DMS153 treated with DMSO at 0.1 percent for 48 hours (cell line): Measurements from ENCODE around the gene ITPRIPL1.
A peak's percentile ranks its signal among the peaks of the same experiment; 100 is the strongest.

Experiments
- DNase-seq: peaks from one replicate; lab custom pipeline; 2025; ENCODE audit not compliant: unreplicated experiment; lab: John Stamatoyannopoulos, UW

Gene ITPRIPL1

DNA sequence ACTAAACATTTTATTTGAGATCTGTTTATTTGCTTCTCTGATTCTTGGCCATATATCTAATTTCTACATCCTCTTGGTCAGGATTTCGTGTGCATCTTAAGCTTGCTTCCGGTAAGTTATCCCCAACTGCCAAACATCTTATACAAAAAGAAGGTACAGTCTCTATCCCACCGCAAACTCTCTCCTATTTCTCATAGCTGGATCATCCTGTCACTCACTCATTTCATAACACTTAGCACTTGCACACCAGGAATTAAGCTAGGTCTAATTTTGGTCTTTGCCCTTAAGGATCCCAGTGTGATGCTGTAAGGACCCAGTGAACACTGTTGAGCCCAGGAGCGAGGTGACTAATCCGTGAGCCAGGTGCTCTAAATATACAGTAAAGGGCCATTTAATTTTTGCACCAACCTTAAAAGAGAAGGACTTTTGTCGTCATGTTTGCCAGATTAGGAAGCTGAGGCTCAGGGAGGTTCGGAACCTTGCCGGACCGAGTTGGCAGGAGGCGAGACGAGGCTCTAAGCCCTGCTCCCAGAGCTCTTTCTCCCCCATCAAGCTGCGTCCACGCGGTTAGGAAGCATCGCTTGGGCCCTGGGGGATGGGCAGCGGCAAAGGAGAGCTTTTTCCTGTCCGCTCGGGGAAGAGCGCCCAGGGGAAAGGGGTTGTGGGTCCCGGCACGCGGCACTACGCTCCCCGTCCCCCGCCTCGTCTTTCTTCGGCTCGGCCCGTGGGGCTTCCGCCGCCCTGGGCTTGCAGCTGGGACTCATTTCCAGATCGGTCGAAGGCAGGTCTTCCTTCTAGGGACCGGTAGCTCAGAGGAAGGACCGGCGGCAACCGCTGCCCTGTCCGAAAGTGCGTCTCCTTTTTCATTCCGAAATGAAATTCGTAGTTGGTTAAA lies 4.1 kb upstream of the ITPRIPL1 start:
- DNase-seq, result peak; percentile 21

DNA sequence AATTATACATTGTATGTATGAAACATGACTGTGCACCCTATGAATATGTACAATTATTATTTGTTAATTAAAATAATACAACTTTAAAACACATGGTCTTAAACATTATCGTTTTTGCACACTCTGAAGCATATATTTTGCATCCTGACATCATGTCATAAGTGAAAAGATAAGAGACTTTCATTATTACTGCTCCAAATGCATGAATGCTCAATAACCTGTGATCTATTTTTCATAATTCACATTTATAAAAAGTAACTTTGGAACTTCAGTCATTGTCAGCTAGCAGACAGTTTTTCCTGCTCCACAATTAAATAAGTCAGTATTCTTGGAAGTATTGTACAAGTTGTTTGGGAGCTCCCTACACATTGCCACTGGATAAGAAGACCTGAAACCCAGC lies 1.3 kb upstream of the ITPRIPL1 start:
- DNase-seq, result no peak

DNA sequence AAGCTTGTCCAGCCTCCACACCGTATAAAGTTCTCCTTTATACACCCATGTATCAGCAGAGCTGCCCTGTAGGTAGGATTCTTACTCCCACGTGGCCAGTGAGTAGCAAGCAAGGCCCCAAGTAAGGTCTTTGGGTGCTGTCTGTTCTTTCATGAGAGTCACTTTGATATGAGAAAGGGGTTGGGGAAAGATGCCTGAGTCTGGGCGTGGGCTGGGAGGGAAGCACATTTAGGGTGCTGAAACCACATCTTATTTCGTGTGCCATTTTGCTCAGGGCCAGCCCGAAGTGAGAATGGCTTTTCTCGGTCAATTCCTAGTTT lies 436 bp upstream of the ITPRIPL1 start:
- no peak for DNase-seq

DNA sequence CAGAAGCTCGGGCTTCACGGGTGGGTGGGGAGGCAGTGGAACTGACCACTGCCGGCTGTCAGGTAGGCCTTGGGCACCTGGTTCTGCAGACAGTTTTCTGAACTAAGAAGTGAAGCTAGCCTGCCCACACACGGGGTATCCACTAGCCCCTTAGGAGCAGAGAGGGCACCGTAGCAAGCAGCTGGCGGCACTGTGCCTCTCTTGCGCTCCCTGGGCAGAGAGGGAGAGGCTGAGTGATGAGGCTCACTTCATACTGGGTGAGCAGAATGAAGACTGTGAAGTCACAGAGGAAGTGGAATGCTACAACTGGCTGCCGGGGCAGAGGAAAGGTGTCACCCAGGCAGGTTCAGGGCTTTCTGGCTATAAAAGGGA lies 753 bp downstream of the ITPRIPL1 start:
- DNase-seq, result no peak

DNA sequence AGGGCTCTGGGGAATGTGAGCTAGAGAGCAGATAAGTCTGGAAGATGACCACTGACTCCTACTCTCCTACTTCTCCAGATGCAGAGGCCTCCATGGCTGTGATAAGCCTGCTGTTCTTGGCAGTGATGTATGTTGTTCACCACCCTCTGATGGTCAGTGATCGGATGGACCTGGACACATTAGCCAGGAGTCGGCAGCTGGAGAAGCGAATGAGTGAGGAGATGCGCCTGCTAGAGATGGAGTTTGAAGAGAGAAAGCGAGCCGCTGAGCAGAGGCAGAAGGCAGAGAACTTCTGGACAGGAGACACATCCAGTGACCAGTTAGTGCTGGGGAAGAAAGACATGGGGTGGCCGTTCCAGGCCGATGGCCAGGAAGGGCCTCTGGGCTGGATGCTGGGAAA lies 1.4 kb downstream of the ITPRIPL1 start:
- no peak for DNase-seq

DNA sequence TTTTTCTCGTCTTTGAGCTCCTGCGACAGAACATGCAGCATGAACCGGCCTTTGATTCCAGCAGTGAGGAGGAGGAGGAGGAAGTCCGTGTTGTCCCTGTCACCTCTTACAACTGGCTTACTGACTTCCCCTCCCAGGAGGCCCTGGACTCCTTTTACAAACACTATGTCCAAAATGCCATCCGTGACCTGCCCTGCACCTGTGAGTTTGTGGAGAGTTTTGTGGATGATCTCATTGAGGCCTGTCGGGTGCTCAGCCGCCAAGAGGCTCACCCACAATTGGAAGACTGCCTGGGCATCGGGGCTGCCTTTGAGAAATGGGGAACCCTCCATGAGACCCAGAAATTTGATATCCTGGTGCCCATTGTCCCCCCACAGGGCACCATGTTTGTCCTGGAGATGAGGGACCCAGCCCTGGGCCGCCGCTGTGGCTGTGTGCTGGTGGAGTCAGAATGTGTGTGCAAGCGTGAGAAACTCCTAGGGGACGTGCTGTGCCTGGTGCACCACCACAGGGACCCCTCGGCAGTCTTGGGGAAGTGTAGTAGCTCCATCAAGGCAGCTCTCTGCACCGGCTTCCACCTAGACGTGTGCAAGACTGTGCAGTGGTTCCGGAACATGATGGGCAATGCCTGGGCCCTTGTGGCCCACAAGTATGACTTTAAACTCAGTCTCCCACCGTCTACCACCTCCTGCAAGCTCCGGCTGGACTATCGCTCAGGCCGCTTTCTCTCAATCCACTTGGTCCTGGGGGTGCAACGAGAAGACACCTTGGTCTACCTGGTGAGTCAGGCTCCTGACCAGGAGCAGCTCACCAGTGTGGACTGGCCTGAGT lies 2.1 kb downstream of the ITPRIPL1 start:
- no peak for DNase-seq

DNA sequence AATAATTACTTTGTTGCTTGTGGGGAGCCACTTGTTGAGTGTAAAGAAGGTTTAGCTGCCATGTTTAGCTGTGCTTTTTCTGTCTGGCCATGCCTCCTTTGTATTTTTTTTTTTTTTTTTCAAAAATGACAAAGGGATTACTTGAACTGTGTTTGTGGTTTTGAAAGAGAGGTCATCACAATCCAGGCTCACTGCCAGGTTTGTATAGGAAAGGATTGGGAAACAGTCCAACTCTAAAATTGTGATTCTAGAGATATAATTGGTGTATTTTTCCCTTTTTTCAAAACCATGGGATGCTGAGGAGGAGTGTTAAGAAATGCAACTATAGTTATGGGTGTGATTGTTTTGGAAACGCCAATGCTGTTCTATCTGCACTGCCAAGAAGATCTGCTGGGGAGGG lies 4.3 kb downstream of the ITPRIPL1 start:
- no peak for DNase-seq

DNA sequence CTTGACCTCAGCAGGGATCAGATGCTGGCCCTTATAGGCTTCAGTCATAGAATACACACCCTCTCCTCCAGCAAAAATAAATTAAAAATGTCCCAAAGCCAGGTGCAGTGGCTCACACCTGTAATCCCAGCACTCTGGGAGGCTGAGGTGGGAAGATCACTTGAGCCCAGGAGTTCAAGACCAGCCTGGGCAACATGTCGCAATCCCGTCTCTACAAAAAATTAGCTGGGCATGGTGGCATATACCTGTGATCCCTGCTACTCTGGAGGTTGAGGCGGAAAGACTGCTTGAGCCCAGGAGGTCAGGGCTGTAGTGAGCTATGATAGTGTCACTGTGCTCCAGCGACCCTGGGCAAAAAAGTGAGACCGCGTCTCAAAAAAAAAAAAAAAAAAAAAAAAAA lies 4.8 kb downstream of the ITPRIPL1 start:
- DNase-seq, result no peak

DNA sequence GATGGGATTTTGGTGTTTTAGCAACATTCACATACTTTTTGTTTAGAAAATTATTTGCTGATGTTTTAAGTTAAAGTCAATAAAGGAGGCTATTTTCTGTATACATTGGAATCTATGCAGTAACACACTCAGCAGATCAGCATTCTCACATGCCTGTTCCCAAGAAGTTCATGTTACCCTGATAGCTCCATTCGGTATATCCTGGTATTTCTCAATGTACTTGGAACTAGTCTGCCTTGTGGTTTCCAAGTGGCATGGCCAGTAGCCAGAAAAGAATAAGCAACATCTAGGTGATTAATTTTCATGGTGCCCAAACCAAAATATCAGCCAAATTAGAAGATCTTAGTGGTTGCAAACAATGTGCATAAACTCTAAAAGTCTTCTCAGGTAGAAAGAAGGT lies 5.3 kb downstream of the ITPRIPL1 start:
- no peak for DNase-seq

DNA sequence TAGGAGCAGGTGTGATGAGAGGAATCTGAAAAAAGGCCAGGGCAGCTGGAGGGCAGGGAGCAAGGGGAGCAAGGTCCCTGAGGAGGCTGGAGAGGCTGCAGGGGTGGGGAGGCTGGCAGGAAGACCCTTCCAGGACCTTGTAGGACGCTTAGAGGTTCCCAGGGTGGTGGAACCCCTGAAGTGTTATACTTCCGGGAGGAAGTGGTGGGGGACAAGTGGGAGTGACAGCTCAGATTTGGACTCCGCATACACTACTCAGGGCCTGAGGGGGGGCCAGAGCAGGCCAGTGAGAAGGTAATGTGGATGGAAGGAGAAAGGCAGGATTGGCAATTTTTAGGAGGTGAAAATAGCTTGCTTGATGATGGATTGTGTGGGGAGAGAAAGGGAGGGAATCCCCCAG lies 8.6 kb downstream of the ITPRIPL1 start:
- no peak for DNase-seq

DNA sequence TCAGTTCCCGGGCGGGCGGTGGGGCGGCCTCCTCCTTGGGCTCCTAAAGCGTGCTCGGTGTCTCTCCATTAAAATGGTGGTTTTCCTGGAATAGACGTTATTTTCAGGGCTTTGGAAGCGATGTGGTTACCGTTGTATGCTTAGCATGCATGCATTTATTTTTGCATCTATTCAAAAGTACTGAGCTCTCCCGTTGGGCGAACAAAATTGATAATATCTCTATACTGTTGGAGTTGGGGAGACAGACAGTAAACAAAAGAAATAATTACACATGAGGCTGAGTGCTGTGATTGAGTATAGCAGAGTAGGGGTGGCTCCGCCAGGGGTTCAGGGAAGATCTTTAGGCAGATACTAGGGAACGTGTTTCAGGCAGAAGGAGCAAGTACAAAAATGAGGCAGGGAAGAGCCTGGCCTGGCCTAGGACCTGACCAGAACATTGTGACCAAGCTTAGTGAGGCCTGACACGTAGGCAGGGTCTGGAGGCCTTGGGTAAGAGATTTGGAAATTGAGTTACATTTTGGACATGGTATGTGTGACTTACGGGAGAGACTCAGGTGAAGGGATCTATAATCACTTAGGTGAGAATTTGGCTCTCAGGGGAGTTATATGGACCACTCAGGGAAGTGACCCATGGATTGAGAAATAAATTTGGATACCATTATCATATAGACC lies 11.1 kb downstream of the ITPRIPL1 start:
- no peak for DNase-seq

DNA sequence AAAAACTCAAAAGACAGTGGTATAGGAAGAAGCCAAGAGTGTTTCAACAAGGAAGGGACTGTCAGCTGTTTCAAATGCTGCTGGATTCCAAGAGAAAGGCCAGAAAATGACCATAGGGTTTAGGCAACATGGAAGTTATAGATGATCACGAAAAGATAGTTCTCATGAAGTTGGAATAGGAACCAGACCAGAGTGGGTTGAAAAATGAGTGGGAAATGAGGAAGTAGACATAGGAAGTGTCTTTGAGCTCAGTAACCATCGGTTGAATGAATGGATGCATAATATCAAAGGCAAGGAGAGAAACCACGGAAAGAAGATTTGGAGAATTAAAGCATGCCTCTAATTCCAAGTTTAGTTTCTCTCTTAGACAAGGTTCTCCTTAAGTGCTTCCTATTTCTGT lies 11.8 kb downstream of the ITPRIPL1 start:
- no peak for DNase-seq

DNA sequence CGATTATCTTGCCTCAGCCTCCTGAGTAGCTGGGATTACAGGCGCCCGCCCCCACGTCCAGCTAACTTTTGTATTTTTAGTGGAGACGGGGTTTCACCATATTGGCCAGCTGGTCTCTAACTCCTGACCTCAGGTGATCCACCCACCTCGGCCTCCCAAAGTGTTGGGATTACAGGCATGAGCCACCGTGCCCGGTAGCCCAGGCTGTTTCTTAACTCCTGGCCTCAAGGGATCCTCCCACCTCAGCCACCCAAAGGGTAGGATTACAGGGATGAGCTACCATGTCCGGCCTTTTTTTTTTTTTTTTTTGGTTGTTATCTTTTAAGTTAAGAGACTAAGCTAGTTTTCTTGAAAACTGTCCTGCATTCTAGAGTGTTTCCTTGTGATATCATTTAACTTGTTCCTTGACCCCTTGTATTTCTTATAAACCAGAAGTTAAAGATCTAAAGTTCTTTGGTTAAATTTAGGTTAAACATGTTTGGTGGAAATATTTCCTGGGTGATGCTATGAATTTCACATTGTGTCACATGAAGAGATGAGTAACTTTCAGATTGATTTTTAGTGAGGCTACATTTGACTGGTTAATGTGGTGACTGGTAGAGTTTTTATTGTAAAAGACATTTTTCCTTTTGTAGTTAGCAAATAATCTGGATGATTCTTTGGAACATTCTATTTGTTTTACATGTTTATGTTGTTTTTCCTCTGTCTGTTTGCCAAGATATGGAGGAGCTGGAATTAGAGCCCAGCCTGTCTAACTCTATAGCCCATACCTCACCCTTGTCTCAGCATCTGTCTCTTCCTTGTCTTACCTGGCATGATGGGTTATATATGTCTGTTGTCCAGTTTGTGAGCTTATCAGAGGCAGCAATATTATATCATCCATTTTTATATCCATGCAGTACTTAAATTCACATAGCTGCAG lies 15.6 kb downstream of the ITPRIPL1 start:
- no peak for DNase-seq

DNA sequence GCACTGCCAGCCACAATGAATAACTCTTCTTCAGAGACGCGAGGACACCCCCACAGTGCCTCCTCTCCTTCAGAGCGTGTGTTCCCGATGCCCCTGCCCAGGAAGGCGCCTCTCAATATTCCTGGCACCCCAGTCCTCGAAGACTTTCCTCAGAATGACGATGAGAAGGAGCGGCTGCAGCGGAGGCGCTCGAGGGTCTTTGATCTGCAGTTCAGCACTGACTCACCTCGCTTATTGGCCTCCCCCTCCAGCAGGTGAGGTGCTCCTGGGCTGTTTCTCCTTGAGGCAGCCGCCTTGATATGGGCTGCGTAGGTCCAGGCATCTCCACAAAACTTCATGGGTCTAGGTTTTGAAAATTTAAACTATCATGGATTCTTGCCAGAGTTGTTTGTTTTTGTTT lies 16.5 kb downstream of the ITPRIPL1 start:
- no peak for DNase-seq

DNA sequence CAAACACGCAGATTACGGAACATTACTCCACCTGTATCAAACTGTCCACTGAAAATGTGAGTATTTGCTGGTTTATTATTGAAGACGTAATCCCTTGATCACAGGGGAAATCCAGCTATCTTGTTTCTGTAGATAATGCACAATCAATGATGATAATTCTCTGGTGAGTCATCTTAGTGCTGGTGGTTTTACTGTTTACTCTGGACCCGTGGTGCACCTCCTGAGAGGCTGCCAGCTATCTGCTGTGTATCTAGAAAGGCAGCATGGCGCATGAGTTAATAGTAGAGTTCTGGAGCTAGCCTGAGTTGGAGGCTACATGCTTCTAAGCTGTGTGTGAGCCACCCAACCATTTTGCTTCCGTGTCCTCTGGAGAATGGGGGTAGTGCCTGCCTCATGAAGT lies 17.0 kb downstream of the ITPRIPL1 start:
- DNase-seq, result no peak

DNA sequence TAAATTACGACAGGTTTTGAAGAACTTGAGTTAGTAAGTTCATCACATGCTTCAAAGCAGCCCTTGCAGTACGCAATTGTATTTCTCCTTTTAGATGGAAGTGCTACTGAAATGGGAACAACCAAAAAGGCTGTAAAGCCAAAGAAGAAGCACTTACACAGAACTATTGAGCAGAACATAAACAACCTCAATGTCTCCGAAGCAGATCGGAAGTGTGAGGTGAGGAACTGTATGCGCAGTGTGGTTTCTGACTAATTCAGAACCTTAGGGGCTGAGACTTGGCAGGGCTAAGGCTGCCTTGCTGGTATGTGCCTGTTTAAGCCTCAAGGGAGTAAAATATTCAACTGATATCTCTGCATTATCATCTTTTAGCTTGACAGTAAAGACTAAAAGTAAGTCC lies 18.9 kb downstream of the ITPRIPL1 start:
- DNase-seq, result no peak

DNA sequence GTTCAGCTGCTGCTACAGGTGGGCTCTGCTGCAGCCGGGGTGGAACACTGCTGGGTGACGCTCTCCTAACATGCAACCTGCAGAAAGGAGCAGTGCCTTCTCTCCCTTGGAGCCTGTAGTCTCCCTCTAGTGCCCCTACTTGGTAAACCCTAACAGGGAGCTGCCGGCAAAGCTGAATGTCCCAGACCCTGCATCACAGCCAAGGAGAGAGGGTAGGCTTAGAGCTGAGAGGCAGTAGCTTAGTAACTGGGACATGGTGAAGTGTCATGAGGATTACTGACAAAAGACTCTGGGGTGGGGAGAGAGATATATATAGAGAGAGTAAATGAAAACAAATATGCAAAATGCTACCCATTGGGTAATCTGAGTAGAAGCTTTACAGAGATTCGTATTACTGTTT lies 20.3 kb downstream of the ITPRIPL1 start:
- no peak for DNase-seq

DNA sequence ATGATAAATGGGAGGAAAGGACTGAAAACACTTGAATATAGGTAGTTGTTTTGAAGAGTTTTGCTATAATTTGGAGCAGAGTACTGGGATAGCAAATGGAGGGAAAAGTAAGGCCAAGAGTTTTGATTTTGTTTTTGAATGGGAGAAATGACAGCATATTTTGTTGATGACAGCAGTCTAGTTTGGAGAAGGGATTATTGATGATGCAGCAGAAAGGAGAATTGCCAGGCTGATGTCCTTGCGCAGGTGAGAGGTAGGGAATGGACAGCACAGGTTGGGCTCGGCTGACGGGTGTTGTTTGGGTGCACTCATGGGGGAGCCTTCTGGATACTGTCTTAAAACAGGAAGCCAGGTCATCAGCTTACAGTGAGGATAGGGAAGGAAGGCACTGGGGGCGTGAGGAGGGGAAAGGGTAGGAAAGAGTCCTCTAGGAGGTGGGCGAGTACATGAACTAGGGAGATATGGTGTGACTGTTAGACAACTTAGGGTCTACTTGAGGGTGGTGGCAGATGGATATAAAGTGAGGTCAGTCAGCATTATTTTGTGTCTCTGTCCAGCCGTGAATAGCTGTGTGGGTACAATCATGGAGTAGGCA lies 20.8 kb downstream of the ITPRIPL1 start:
- DNase-seq, result no peak

DNA sequence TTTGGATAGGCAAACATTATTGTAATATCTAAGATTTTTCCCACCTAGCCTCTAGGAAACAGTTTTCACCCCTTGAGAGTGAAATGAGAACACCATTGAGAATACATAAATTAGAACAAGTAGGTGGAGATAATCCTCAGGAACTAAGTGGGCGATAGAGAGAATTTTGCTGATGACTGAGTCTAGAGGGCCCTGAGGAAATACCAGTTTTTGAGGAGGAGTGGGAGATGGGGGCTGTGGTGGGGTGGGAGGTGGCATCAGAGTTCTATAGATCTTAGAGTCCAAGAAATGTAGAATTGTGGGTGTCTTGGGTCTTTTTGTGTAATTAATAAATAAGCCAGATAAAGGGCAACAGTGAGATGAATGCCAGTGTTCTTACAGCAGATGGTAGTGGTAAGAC lies 22.3 kb downstream of the ITPRIPL1 start:
- DNase-seq, result no peak

DNA sequence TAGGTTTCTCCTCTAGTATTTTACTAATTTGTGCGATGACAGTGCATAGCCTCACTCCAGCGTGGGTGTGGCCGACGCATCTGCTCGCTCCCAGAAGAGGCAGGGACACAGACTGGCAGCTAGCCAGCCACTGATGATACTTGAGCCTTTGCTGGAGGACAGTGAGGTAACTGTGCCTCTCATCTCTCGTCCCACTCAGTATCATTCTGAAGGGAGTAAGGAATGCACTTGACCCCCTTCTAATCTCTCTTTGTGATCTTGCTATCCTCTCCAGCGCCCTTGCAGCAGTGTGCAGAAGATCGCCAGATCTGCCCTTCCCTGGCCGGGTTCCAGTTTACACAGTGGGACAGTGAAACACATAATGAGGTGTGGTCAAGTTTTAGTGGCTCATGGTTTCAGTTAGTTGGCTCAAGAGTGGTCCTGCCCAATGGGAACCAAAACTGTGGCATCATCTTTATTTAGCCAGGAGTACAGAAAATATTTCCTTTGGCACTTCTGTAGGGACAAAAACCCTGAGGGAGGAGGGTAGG lies 28.0 kb downstream of the ITPRIPL1 start:
- peak; percentile 49 for DNase-seq
